ENCODE data around the gene CSMD2.
A peak's percentile ranks its signal among the peaks of the same experiment; 100 is the strongest.

CSMD2 gene

DNA sequence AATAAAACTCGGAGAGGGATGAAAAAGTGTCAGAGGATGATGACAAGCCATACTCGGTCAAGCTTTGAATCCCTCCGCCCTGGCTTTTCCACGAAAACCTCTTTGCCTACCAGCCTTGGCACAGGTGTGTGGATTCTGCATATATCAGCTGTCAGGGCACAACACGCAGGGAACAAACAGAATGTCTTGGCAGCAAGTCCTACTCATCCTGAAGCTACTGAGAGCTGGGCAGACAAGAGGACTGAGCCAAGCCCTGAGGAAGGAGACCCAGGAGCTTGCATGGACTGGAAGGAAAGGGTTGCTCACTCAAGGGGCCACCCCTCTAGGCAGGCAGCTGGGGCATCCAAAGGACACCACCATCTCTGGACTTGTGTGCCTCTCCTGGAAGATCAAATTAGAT, 168.7 kb downstream of the CSMD2 start:
- DNase-seq = no peak

DNA sequence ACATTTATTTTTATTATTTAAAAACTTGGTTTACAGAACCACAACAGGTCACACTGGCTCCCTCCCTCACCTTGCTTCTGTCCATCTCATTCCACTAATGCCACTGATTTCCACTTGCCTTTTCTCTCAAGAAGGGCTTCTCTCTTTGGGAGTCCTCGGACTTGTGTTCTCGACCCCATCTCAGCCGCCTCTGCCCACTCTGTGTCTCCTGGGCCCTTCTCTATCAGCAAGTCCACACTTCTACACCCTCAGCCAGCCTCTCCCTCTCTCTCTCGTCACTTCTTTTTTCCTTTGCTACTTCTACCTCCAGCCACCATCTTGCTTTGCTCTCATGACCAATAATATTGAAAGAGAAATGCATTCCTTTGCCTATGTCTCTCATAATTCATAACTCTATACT, 171.7 kb downstream of the CSMD2 start:
- no peak for DNase-seq

DNA sequence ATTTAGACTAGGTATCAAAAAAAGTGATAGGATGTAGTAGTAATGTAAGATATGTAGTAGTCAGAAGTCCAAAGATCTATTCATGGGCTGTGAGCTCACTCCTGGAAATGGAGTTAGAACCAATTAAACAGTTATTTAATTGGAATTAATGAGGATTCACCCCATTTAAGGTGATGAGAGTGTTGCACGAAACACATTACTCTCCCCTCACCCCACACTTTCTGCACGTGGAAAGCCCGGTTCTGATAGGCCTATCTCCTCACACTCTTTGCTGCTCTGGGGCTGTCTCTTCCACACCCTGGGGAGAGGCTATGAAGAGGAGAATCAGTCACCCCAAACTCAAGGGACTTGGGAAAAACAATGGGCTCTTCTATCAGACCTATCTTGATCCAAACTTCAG, 174.7 kb downstream of the CSMD2 start:
- DNase-seq = no peak

DNA sequence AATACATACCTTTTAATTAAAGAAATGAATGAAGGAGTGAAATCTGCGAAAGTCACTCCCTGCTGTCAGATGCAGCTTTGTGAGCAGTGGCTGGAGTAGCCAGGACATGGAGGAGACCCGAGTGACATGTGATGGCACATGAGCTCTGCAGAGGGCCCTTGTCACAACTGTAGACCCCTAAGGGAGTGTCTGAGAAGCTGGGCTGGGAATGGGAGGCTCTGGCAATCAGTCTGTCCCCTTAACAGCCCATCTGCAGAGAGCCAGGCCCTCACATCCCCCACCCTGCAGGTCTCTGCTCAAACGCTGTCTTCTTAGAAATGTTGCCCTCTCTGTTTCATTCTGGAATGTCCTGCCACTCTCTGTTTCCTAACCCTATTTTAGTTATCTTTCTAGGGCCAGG, 176.9 kb downstream of the CSMD2 start:
- no peak for DNase-seq

DNA sequence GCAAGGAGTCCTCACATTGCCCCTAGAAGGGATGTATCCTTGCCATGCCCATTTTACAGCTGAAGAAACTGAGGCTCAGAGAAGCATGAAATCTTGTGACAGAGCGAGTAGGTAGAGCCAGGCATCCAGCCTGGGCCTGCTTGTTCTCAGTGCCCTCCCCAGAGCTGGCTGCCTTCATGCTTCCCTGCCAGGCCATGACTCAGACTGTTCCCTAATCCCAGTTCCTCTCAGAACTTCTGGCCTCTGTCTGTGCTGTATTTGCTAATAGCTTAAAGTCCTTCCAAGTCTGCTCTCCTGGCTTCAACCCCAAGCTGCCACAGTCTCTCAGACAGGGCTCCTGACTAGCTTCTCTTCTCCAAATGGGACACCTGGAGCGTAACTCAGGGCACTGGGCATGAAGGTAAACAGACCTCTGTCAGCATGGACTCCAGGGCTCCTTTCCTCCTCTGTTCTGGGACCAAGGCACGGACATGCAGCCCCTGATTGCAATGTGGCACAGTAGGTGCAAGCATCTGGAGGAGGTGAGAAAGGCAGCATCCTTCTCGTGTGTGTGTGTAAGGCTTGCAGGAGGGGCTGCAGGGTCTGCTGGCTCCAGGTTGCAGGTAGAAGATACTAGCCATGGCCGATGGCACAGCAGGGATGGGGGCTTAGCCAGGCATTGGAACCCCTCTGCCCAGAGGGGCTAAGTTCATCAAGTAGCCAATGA, 178.5 kb downstream of the CSMD2 start:
- DNase-seq = no peak

DNA sequence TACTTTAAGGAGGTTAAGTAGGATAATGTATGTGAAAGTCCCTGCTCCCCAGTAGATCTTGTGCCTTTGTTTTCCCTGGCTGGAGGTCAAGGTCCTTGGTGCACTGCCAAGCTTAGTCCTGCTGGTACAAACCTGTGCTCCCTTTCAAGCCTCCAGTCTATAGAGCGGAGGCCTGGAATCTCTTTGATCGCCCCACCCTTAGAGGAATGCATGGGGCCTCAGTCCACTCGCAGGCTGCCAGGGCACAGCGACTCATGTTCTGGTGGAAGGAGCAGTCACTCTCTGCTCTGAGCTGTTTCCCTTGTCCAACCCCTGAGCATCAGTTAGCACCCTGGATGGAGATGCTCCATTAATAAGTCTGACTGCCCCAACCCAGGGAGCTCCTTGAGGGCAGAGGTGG, 179.4 kb downstream of the CSMD2 start:
- DNase-seq = no peak

DNA sequence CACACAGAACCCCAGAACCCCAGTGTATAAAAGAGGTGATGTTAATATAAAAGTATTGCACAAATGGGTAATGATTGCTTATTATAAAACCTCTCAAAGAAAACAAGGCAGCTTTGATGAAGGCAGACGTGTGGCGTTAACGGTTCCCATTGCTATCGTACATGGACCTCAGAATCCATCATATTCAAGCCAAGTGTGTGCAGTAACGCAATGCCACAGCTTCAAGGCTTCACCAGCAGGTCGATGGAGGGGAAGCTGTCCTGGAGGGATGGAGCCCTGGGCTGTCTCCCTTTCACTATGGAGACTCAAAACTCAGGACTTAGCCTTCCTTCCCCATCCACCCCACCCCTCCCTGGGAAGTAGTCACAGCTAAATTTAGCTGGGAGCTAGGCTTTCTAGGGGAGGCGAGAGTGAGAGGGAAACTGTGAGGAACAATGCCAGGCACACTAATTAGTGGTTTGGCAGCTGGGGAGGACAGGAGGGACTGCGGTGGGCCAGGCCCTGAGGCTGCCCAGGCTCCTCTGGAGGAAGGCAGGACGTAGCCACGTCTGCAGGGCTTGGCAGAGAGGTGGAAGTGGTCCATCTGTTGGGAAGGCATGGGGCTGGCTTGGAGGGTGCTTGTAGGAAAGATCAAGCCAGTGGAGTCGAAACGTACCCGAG, 180.0 kb downstream of the CSMD2 start:
- peak; percentile 19 for DNase-seq

DNA sequence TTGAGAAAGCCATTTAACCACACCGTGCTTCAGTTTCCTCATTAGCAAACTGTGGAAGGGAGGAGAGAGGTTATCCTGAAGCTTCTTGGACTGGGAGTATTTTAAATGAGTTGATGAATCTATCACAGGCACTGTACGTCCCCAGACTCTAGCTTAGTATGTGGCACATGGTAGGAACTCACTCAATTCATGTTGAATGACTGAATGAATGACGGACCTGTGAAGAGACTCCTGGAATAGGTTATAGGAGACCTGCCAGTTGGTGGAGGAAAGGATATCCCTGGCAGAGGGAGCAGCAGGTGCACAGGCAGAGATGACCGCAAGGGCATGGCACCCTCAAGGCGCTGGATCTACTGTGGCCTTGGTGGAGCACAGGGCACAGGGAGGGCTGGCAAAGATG, 182.6 kb downstream of the CSMD2 start:
- no peak for DNase-seq

DNA sequence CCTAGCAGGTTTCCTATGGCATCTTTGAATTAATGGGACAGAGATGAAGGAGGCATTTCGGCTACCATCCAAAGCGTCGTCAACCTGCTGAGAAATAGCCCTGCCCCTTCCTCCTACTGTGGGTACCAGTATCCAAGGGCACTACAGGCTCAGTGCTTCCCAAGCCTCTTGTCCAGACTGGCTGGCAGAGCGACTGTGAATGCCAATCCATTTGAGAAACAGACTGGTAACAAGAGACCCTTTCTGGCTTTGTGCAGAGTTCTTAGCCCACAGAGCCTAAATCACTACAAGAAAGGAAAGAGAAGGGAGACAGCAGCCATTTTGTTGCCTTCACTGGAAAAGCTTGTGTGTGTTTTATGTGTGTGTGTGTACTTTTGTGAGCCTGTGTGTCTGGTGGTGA, 185.7 kb downstream of the CSMD2 start:
- no peak for DNase-seq

DNA sequence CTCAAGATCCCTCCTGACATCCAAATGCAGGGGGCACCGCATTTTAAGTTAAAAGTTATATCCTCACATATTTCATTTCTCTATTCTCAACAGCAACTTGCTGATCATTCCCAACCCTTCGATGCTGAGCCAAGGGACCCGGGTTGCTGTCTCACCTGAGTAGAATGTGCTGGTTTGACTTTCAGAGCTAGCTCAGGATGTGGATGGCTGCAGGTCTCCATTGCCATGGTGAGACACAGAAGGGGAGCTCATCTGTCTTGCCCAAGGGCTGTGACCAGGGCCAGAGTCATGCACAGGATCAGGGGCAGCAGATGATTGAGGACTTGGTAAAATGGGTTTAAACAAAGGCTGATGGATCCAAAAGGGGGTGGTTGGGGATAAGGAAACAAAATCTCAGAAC, 189.1 kb downstream of the CSMD2 start:
- no peak for DNase-seq

DNA sequence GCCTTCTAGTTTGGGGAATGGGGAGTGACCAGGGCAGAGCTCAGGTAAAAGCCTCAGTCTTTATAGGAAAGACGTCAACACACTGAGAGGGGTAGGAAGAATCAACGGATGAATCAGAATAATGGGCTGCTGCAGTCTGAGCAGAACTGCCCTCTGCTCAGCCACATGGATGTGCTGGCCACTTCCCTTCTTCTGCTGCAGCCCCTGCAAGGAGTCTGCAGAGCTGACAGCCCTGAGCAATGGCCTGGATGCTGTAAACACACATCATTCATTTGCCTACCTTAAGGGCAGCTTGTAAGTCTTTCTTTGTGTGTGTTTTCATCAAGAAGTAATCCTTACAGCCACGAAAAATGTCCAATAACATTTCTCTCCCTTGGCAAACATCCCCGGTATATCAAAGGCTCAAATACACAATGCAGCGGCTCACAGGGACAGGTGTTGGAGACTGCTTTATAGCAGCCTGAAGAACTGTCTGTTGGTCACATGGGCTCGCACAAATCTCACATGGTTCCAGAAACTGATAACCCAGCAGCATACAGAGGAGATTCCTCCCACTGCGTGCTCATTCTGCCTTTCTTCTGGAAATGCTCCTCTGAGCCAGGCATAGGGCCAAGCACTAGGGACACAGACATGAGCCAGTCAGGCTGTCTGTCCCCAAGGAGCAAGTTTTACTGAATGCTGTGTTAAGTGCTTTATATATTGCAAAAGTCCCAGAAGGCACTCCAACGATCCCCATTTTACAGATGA, 191.1 kb downstream of the CSMD2 start:
- DNase-seq = no peak

DNA sequence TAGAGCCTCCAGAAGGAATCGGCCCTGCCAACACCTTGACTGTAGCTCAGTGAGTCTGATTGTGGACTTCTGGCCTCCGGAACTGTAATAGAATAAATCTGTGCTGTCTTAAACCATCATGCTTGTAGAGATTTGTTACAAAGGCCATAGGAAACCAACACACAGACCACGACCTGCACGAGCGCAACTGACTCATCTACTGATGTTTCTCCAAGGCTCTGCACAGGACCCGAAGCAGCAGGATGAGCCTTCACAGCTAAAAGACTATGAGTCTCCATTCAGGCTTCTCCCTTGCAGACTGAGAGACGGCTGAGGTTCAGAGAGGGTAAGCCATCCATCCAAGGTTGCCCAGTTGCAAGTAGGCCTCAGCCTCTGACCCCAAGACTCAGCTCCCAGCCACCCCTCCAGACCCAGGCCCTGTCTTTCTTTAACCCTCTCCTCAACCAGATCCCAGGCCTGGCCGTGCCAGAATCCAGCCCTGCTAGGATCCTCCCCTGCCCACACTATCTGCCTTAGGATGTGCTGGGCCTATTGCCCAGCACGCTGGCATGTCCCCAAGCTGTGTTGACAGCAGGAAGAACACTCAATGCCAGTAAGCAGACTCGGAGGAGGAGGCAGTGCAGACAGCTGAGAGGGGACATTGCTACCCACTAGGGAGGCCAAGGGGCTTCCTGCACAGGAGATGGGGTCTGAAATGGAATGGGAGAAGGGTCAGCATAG, 192.2 kb downstream of the CSMD2 start:
- no peak for DNase-seq

DNA sequence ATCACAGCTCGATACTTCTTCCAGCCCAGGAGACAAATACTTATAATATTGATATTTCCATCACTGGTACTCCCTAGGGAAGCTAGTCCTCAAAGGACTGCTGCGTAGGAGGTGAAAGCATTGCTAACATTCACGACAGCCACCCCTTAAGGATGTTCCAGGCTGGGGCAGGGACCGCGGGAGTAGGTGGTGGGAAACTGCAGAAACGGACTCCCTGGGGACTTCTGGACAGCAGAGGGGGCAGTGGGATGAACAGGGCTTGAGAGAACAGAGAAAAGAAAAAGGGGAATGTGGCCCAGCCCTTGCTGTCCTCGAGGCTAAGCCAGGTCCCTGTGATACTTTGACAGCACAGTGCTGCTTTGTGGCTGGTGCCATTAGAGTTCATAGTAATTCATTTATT, 193.1 kb downstream of the CSMD2 start:
- no peak for DNase-seq

DNA sequence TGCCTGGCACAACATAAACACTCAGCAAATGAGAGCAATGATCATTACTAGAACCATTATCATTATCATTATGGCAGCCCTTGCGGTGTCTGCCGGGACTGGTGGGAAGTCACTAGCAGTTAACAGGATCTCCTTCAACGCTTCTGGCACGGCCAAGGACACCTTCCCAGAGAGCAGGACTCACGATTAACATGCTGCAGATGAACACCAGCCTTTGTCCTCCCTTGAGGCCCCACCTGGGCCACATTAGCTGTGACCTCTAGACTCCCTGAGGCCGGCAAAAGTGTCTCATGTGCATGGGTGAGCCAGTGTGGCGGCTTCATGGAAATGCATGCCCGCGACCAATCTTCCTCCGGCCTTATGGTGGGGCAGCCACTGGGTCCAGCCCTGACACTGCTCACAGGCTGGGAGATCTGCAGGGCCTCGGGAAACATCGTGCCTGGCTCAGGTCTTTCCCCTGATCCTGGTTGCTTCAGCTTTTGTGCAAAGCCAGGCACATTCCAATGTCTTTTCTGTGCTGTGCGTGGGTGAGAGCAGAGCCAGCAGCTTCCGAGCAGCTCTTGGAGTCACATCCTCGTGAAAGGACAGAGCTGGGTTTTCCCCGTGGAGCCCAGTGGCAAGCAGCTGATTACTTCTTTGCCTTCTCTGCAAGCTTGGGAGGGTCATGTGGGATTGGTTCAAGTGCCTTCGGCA, 193.9 kb downstream of the CSMD2 start:
- DNase-seq = no peak

DNA sequence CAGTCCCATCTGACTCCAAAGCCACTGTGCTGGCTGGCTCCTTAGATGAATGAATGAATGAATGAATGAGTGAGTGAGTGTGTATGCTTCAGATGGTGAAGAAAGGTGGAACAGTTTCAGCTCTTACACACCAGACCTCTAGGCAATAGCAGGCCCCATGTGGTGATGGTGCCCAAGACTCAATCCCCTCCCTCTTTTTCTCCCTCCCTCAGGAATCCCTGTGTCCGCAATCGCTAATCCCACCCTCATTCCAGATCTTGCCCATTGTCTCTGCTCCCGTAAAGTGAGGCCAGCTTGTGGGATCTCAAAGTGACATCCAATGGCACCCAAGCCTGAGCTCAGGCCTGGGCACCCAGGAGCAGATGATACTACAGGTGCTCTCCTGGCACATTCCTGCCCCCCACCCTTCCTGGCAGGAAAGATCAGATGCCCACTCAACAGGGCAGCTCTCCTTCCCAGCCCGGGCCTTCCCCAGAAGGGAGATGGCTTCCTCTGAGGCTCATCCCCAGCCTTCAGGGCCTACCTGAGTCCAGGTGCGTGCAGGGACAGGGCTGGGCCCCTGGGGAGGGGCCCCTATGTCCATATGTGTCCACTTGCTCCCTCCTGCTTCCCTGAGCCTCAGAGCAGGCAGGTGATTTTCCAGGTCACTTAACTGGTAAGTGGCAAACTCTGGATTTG, 194.7 kb downstream of the CSMD2 start:
- DNase-seq = no peak

DNA sequence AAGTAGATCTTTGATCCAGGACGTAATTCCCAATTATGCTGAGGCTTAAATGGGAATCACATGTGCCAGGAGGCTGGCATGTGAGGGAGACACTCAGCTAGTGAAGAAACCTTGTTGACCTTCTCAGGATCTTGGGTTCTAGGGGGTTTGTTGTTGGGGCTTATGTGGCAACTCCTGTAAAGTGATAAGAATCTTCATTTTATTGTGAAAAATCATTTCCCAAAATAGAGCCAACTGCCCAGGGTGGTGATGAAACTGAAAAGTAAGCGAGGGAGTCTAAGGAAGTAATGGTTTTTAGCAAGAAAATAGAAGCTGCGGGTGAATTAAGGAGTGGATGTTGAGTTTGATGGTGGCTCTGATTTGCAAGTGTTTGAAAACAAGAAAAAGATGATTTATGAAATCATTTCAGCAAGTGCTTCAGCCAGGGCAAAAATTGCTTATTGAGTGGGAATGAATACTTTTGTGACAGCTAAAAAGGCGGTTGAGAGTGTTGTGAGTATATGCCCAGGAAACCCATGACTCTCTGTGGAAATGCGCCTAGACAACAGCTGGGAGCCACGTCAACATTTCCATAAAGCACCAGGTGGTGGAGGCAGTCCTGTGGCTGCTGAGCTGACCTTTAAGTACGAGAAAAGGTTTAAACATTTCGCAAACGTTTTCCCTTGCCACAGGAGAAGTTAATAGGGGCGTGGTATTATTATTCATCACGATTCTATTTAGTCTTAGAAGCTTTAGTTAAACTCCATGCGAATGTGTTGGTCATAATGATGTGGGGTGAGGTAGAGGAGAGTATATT, 198.5 kb downstream of the CSMD2 start:
- no peak for DNase-seq

DNA sequence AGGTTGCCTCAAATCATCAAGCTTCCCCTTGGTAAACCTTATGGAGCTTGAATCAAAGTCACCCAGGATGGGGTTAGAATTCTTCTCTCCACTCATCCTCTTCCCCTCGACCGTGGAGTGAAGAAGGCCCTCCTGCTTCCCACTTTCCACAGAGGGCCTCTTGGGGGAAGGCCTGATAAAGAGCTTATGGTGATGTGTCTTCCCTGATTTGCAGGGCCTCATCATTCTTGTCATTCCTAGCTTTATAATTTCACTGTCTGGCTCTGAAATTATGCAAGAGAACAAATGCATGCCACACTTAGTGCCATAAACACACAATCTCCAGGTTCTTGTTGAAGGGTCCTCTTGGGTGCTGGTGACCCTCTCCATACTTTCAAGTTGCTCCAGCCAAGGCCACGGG, 199.9 kb downstream of the CSMD2 start:
- DNase-seq = no peak

DNA sequence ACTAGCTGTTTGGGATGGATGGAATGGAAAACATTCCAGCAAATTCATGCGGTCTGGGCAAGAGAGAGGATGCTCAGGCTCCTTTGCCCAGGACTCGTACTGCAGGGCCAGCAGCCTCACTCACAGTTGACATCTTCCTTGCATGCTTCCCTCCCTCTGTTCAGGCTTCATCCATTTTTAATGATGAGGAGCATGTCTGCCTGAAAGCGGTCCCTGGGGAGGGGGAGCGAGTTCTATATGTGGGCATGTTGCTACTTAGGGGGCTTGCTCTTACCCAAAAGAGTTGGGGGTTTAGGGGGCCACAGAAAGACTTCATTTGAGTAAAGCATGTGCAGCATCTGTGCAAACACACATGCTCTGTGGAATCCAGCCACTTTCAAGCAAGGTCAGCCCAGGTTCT, 203.0 kb downstream of the CSMD2 start:
- no peak for DNase-seq

DNA sequence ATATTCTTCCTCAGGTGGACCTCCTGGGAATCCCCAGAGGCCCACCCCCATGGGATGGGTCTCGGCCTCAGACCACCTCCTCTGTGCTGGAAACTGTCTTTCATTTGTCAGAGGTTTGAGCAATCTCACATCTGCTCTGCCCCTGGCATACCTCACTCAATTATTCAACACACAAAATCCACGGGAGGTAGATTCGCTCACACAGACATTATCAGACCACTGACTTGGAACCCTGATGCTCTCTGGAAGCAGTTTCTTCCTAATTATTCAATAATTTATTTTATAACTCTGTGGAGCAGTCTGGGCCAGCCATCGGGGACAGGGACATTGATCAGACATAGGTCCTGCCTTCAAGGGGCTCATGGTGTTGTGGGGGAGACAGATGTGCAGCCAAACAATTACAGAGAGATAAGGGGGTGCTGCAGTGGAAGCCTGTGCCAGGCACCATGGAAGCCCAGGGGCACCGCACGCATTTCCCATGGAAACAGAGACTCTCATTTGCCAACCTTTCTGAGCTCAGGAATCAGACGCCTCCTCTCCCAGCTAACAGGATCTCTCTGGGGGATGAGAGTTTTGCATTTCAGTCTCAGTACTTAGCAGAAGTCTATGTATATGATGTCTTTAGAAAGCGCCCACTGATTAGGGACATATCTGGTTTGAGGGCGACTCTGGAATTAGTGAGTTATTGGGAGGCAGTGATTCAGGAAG, 204.7 kb downstream of the CSMD2 start:
- DNase-seq = no peak

DNA sequence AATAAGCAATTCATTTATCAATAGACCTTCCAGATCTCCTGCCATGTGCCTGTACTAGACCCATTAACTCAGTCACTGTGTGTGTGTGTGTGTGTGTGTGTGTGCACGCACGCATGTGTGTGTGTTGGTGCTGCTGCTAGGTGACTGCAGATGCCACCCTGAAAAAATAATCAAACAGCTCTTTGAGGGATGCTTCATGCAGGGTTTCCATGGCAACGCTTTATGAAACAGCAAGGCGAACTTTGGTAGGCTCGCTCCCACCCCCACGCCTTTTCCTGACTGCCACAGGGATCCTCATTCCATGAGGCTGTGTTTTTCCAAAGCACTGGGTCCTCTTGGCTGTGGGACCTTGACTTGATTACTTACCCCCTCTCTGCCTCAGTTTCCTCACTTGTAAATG, 207.2 kb downstream of the CSMD2 start:
- DNase-seq = peak; percentile 40

DNA sequence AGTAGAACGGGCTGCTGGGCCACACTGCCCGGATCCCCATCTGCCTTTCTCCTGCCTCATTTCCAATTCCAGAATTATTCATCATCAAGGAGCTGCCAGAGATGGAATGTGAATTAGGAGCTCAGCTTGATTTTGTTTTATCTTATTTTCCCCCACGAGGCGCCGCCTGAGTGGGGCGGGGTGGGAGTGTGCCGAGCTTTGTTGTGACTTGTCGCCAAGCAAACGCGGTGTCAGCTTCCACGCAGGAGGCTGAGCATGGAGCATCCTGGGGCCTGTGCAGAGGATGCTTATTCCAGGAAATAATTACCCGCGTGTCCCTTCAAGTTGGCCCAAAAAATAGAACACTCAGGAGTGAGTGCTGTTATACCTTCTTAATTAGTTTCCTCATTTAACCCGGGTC, 209.9 kb downstream of the CSMD2 start:
- no peak for DNase-seq
